Measurements from ENCODE around the gene PRPF4.

PRPF4 gene

DNA sequence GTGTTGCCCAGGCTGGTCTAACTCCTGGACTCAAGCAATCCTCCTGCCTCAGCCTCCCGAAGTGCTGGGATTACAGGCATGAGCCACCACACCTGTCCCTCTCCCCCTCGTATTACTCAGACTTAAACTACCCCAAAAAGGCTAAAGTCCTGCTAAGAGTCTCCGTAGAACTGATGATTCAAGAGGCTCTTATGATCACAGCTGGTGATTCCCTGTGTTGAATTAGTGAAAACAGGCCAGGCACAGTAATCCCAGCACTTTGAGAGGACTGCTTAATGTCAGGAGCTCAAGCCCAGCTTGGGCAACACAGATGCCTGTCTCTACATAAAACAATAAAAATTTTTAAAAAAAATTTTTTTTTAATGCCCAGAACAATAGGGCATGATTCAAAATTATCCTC, 9.3 kb upstream of the PRPF4 start:
- H3K36me3 ChIP-seq (ENCODE audit: control insufficient read depth, insufficient read depth, low read length): no peaks in the 10 kb centered on the region
- TF ChIP-seq, protein P1, sequence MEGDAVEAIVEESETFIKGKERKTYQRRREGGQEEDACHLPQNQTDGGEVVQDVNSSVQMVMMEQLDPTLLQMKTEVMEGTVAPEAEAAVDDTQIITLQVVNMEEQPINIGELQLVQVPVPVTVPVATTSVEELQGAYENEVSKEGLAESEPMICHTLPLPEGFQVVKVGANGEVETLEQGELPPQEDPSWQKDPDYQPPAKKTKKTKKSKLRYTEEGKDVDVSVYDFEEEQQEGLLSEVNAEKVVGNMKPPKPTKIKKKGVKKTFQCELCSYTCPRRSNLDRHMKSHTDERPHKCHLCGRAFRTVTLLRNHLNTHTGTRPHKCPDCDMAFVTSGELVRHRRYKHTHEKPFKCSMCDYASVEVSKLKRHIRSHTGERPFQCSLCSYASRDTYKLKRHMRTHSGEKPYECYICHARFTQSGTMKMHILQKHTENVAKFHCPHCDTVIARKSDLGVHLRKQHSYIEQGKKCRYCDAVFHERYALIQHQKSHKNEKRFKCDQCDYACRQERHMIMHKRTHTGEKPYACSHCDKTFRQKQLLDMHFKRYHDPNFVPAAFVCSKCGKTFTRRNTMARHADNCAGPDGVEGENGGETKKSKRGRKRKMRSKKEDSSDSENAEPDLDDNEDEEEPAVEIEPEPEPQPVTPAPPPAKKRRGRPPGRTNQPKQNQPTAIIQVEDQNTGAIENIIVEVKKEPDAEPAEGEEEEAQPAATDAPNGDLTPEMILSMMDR (IDR thresholded peaks at IDR 0.05): no peak
- no peaks in the 10 kb centered on the region for H3K27me3 ChIP-seq (ENCODE audit: control insufficient read depth, insufficient read depth, low read length)
- no peak overlapping the region for H3K27ac ChIP-seq
- H2AFZ ChIP-seq: no peak overlapping the region
- H3K4me1 ChIP-seq: no peaks in the 10 kb centered on the region
- H3K9ac ChIP-seq: no peak overlapping the region
- no peaks in the 10 kb centered on the region for H3K9me3 ChIP-seq (ENCODE audit: control insufficient read depth, low read length)
- peaks cover 2% of the 10 kb centered on the region for H3K79me2 ChIP-seq
- H3K4me3 ChIP-seq (ENCODE audit: low read depth, low read length): no peak overlapping the region
- no peak overlapping the region for H3K4me2 ChIP-seq (ENCODE audit: low read length)

DNA sequence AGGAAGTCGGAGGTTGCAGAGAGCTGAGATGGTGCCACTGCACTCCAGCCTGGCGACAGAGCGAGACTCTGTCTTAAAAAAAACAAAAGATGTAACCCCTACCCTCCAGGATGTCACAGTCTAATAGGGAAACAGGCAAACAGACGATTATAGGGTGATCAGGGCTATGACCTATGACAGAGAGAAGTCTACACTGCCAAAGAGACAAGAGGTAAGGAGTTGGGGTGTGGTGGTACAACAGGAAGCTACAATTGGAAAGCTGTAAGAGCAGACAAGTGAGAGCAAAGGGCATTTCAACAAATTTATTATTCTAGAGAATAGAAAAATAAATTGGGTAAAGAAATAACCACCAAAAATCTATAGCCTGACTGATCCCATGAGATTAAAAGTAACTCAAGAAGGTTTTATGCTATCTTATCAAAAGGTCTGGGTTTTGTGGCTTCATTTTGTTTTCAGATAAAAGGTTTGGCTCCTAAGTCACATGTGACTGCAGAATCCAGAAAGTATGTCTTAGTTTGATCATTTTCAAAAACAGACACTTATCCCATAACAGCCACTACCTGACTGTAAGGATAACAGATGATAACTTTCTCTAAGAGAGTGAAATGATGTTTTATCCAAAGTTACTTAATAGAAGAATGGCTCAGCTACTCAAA, 7.4 kb upstream of the PRPF4 start:
- Histone ChIP-seq H3K9me3 (ENCODE audit: control insufficient read depth, low read length) (no peaks in the 10 kb centered on the region), H3K36me3 (ENCODE audit: control insufficient read depth, insufficient read depth, low read length) (no peaks in the 10 kb centered on the region), H2AFZ (no peak overlapping the region), H3K27ac (no peak overlapping the region), H3K4me2 (ENCODE audit: low read length) (no peak overlapping the region), H3K4me1 (no peaks in the 10 kb centered on the region), H3K4me3 (ENCODE audit: low read depth, low read length) (no peak overlapping the region), H3K79me2 (peaks cover 6% of the 10 kb centered on the region), H3K9ac (no peak overlapping the region), H3K27me3 (ENCODE audit: control insufficient read depth, insufficient read depth, low read length) (no peaks in the 10 kb centered on the region)
- TF ChIP-seq, protein P1 (IDR thresholded peaks at IDR 0.05): no peak

DNA sequence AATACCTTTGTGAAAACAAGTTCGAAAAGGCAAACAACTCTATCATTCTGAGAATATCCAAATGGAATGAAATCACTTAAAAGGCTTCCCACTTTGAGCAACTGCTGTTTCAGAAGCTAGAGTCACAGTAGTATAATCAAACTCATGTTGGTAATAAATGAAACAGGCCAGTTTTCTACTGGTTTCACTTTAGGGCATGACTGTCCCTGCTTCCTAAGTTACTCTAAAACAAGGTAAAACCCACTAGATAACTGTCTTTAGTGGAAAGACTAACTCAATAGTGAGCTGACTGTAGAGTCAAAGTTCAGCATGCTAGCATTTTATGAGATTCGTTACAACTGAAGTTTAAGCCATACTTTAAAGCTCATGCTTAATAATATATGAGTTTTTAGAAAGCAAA, 6.1 kb upstream of the PRPF4 start:
- TF ChIP-seq, protein P1 (IDR thresholded peaks at IDR 0.05): no peak
- H3K27me3 ChIP-seq (ENCODE audit: control insufficient read depth, insufficient read depth, low read length): no peaks in the 10 kb centered on the region
- no peak overlapping the region for H2AFZ ChIP-seq
- H3K9me3 ChIP-seq (ENCODE audit: control insufficient read depth, low read length): no peaks in the 10 kb centered on the region
- no peaks in the 10 kb centered on the region for H3K36me3 ChIP-seq (ENCODE audit: control insufficient read depth, insufficient read depth, low read length)
- no peak overlapping the region for H3K4me3 ChIP-seq (ENCODE audit: low read depth, low read length)
- H3K9ac ChIP-seq: no peak overlapping the region
- H3K27ac ChIP-seq: no peak overlapping the region
- peaks cover 6% of the 10 kb centered on the region for H3K79me2 ChIP-seq
- H3K4me2 ChIP-seq (ENCODE audit: low read length): no peak overlapping the region
- no peaks in the 10 kb centered on the region for H3K4me1 ChIP-seq

DNA sequence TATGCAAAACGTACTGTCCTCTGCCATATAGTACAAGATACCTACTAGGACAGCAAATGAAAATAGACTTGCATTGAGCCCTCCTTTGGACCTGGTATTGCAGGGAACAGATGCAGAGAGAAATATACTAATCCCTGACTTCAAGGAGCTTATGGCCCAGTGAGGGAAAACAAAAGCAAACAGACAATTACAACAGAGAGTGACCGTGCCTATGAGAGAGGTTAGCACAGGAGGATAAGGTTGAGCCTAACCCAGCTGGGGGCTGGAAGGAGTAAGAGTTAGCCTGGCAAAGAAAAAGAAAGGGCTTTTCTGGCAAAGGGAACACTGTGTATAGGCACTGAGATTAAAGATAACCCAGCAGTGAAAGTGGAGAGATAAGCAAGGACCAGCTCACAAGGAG, 5.6 kb upstream of the PRPF4 start:
- H3K27me3 ChIP-seq (ENCODE audit: control insufficient read depth, insufficient read depth, low read length): no peaks in the 10 kb centered on the region
- TF ChIP-seq, protein P1 (IDR thresholded peaks at IDR 0.05): no peak
- peaks cover 6% of the 10 kb centered on the region for H3K79me2 ChIP-seq
- no peaks in the 10 kb centered on the region for H3K4me1 ChIP-seq
- no peak overlapping the region for H3K4me3 ChIP-seq (ENCODE audit: low read depth, low read length)
- H3K9me3 ChIP-seq (ENCODE audit: control insufficient read depth, low read length): no peaks in the 10 kb centered on the region
- no peak overlapping the region for H3K9ac ChIP-seq
- no peaks in the 10 kb centered on the region for H3K36me3 ChIP-seq (ENCODE audit: control insufficient read depth, insufficient read depth, low read length)
- H3K27ac ChIP-seq: no peak overlapping the region
- H2AFZ ChIP-seq: no peak overlapping the region
- no peak overlapping the region for H3K4me2 ChIP-seq (ENCODE audit: low read length)
